HG03378 (cell line): ENCODE results near the gene ATPAF2.
"Not testable (repeated sequence)": the region's sequence is repeated elsewhere in the genome, so short reads cannot be mapped to it uniquely, and the experiment has no call there.

ENCODE experiments used
- ATAC-seq: cut with Tn5 transposase; IDR thresholded peaks from one replicate; pipeline ENCODE4 v1.9.1; 2021; ENCODE audit warnings: mild to moderate bottlenecking, moderate library complexity; ENCODE audit not compliant: unreplicated experiment

Gene ATPAF2

DNA sequence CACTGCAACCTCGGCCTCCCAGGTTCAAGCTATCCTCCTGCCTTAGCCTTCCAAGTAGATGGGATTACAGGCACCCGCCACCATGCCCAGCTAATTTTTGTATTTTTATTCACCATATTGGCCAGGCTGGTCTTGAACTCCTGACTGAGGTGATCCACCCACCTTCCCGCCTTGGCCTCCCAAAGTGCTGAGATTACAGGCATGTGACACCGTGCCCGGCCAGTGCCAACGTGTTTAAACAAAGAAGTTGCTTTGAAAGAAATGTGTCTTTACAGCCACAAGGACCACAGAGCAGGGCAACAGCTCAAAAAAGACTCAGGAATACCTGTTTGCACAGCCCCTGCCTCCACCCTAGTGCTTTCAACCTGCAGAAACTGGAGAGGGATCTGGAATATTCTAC lies 25.0 kb downstream of the ATPAF2 start:
- no peak for ATAC-seq

DNA sequence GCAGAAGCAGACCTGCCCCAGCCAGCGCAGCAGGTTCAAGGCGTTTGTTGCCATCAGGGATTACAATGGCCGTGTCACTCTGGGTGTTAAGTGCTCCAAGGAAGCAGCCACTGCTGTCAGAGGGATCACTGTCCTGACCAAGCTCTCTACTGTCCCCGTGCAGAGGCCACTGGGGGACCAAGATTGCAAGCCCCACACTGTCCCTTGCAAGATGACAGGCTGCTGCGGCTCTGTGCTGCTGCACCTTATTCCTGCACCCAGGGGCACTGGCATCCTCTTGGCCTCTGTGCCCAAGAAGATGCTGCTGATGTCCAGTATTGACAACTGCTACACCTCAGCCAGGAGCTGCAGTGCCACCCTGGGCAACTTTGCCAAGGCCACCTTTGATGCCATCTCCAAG lies 27.7 kb downstream of the ATPAF2 start:
- no peak for ATAC-seq

DNA sequence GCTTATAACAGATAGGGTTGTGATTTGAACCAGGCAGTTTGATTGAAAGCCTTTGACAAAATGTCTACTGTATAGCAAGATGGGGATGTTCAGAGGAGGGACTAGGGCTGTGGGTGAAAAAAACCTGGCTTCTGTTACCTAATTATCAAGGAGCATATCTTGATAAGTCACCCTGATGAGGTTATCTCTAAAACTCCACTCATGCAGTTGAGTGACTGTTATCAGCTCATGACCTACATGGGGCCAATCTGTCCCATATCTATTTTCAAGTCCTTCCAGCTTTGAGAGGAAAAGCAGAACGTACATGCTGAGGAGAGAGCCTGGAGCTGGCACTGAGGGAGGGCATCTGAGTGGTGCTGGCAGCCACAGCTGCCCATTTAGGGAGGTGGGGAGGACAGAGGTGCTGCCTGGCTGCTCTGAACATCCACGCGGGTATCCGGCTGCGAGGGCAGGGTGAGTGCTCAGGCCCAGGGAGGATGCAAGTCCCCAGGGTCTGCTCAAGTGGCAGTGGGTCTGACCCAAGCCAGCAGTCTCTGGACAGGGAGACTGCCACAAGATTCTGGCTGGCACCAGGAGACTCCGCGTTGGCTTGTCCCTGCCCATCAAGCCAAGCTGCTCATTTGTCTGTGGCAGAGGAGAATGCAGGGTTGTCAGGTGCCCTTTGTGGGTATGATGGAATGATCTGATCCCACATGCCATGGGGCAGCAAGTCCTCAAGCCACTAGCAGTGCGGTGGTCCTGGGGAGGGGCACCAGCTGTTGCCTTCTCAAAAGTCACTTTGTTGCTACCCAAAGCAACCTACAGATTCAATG lies 29.2 kb downstream of the ATPAF2 start:
- ATAC-seq = no peak

DNA sequence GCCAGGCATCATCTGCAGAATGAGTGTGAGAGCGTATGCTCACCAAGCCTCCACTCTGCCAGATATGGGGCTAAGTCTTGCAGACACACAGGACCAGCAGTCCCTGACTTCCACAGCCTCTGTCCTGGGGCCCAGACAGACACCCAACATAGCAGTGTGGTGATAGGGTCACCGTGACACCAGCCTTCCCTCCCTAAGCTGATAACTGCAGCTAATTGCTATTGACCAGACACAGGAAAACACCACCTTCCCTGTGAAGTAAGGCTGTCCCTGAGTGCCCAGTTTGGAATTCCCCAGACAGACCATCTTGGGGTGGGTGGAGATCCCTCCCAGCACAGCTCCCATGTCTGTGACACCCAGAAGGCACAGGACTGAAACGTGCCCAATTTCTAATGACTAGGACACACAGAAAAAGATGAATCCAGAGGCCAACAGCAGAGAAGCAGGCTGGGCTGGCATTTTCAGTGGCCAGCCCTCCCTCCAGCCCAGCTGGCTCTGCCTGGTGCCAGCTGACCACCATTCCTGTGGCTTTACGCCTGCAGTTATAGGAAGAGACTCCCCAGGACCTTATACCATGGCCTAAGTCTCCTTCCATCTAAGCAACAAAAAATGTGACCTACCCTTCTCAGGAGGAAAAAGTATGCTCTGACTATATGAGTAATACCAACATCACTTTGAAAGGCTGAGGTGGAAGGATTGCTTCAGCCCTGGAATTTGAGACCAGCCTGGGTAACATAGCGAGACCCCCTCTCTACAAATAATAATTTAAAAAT lies 30.3 kb downstream of the ATPAF2 start:
- ATAC-seq = no peak

DNA sequence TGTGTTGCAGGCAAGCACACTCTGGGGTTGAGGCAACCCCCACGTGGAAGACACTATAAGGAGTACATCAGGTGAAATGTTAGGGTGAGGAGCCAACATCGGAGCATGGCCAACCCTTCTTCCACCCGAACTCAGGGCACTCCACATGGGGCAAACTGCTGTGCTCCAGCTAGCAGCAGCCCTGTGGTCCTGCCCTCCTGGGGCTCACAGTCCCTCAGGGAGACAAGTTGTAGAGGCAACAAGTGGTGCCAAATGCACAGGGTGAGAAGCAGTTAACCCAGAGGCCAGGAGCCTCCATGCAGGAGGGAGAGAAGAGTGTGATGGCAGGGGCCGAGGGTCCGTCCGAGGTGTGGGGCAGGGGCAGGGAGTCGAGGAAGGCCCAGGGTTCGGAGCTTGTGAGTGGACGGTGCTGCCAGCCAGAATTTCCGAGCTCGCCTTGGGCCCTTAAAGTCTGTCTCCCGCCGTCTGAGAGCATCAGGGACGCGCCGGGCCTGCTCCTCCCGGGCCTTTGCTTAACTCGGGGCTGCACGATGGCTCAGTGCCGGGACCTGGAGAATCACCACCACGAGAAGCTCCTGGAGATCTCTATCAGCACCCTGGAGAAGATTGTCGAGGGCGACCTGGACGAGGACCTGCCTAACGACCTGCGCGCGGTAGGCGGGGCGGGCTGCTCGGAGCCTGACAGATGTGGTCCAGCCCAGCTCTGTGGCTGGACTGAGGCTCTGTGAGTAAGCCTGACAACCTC lies 32.3 kb downstream of the ATPAF2 start:
- ATAC-seq = no peak

DNA sequence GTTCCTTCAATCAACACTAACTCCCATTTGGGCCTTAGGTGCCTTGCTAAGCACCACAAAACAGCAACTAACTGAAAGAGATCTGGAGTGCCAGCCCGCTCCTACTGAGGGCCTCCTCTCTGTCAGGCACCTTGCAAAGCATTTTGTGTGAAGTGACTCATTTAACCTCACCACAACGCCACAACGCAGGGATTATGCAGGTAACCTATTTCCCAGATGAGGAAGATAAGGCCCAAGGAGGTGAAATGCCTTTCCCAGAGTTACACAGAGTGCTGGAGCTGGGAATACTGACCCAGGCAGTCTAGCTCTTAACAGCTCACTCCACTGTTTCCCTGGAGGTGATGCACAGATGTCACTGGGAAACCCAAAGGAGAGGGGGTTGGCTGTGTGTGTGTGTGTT lies 33.5 kb downstream of the ATPAF2 start:
- ATAC-seq = no peak

DNA sequence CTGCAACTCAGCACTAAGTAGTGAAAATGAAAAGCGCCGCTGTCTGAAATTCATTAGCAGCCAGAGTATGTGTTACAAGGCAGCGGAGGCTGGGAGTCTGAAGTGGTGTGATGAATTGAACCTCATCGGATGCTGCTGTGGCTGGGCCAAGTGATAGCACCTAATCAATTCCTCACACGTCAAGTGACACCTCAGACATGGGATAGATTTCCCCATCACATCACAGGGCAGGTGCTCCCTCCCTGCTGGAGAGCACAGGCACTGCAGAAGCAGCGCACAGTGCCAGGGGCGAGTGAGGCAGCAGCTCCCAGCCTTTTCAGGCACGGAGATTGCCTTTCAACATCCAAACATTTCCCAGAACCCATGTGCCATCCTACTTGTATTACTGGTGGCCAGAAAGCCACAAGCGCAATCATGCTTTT lies 34.1 kb downstream of the ATPAF2 start:
- no peak for ATAC-seq

DNA sequence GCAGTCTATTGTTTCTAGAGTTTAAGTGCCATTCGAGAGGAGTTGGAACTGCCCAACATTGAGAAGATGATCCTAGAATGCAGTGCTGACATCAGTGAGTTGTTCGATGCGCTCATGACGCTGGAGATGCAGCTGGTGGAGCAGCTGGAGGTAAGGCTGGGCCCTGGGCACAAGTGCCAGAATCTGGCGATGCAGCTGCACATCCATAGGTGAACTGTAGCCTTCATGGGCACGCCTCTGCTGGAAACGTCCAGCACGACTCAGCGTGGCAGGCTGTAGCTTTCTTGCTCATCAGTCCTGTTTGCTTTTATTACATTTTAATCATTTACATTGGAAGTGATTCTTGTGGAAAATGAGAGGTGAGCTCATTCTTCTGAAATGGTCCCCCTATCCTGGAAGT lies 34.6 kb downstream of the ATPAF2 start:
- ATAC-seq = no peak

DNA sequence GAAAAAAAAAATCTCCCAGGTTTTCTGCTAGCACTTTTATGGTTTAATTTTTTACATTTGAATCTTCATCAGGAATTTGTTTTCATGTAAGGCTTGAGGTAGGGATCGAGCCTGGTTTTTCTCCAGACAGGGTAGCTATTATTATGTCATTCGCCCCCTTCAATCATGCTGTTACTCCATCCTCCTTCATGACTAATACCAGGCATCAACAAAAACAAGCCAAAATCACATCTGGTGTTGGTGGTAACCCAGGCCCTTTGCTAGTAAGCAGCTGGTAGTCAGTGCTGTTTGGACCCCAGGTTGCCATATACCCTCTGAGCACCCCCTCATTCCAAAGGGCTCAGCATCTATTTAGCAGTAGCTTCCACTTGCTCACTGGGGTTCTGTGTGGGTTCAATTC lies 36.8 kb downstream of the ATPAF2 start:
- no peak for ATAC-seq

DNA sequence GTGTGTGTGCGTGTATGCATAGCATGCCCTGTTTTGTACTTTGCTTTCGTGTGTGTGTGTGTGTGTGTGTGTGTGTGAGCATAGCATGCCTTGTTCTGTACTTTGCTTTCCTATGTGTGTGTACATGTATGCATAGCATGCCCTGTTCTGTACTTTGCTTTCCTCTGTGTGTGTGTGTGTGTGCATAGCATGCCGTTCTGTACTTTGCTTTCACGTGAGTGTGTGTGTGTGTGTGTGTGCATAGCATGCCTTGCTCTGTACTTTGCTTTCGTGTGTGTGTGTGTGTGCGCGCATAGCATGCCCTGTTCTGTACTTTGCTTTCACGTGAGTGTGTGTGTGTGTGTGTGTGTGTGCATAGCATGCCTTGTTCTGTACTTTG lies 38.9 kb downstream of the ATPAF2 start:
- ATAC-seq = no peak

DNA sequence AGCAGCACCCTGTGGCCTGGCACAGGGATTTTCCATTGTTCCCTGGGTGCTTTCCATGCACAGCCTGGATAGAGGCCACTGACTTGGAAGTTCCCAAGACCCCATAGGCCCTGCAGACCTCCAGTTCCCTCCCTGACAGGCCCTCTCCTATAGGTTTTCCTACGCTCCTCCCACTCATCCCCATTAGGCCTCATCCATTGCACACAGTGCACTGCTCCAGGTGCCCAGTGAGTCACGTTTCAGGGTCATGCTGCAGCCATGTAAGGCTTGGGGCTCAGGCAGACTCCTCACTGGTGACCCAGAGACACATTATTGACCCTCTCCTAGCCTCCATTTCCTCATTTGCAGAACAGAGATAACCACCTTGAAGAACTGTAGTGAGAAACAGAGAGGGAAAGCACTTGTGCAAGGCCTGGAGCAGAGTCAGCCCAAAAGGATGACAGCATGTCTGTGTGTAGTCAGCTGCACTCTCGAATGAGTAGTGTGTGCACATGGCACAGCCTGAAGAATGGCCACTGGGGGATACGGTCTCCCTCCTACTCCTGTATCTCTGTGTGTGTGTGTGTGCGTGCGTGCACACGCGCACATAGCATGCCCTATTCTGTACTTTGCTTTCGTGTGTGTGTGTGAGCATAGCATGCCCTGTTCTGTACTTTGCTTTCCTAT lies 39.5 kb downstream of the ATPAF2 start:
- ATAC-seq = no peak

DNA sequence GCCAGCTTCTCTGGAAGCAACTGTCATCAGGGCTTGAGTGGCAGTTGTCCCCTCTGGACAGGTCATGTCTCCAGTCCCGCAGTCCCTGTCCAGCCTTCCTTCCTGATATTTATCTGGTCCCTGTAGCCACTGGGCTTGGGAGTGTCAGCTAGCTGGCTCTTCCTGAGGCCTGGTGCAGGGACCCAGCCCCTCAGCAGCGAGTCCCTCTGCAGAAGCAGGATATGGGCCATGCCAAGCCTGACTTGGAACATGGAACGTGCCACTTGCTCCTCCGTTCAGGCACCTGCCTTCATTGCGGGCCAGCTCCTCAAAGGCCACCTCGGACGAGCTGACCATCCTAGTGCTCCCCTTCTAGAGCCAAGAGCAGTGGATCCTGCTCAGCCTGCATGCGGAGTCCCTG lies 40.0 kb downstream of the ATPAF2 start:
- no peak for ATAC-seq

DNA sequence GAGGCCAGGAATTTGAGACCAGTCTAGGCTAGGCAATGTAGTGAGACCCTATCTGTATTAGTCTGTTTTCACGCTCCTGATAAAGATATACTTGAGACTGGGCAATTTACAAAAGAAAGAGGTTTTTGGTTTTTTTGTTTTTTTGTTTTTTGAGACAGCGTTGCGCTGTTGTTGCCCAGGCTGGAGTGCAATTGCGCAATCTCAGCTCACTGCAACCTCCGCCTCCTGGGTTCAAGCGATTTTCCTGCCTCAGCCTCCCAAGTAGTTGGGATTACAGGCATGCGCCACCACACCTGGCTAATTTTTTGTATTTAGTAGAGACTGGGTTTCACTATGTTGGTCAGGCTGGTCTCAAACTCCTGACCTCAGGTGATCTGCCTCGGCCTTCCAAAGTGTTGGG lies 43.1 kb downstream of the ATPAF2 start:
- not testable (repeated sequence) for ATAC-seq

DNA sequence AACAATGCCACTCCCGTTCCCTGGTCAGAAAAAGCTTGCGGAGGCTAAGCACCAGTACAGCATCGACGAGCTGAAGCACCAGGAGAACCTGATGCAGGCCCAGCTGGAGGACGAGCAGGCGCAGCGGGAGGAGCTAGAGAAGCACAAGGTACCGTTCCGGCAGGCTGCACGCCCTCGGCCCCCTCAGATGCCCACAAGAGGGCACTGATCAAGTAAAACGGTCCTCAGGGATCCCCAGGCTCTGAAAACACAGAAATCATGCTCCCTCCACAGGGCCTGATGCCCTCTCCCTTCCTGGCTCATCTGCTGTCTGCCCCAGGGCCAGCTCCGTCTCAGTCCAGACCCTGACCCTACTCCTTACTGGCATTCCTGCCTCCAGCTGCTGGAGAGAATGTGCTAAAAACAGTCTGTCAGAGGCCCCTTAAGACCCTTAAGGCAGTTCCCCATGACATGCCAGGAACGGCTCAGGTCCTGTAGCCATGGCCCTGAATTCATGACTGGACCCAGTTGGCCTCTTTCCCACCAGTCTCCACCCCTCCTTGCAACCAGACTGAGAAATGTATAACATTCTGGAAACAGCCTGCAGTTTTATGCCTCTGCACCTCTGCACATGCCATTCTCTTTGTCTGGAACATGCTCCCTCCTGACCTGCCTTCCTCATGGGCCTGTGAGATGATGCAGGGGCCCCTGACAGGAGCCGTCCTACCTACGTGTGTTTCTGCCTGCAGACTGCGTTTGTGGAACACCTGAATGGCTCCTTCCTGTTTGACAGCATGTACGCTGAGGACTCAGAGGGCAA lies 44.5 kb downstream of the ATPAF2 start:
- ATAC-seq = no peak

DNA sequence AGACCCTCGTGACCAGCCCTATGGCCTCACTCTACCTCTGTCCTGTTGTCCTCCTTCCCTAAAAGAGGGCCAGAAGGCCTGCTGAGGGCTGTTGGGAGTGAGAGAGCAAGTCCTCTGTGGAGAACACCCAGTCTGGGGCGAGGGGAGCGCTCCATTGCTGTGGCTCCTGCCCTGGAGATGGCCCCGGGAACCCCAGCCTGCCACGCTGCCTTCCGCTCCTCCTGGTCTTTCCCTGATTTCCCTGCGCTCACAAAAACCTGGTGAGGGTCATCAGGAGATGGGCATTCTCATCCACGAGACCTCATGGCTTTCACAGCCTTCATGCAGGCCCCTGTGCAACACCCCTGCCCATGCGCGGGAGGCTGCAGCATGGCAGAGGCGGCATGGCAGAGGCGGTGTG lies 45.1 kb downstream of the ATPAF2 start:
- ATAC-seq = no peak

DNA sequence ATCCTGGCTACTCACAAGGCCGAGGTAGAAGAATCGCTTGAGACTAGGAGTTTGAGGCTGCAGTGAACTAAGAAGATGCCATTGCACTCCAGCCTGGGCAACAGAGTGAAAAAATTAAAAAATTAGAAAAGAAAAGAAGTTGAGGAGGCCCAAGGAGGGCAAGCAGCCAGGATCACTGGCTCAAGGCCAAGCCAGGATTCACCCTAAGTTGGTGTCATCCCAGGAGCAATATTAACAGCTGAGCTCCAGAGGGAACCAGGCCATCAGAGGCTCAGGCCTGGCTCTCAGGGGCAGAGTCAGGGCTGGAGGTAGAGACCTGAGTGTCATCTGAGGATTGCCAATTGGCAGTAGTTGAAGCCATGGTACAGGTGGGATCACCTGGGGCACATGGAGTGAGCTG lies 45.6 kb downstream of the ATPAF2 start:
- no peak for ATAC-seq

DNA sequence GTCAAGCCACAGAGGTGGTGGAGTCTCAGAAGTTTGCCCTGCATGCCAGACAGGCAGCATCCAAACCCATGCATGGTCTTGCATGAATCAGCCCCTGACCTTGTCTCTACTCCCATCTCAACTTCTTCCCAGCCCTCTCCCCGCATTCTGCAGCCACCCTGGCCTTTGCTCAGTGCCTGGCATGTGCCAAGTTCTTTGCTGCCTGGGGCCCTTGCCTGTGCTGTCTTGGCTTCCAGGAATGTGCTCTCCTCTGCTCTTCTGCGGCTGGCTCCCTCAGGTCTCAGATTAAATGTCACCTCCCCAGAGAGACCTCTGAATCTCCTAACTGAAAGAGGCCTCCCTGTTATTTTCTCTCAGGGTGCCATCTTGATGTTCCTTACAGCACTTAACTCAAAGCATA lies 48.7 kb downstream of the ATPAF2 start:
- no peak for ATAC-seq

DNA sequence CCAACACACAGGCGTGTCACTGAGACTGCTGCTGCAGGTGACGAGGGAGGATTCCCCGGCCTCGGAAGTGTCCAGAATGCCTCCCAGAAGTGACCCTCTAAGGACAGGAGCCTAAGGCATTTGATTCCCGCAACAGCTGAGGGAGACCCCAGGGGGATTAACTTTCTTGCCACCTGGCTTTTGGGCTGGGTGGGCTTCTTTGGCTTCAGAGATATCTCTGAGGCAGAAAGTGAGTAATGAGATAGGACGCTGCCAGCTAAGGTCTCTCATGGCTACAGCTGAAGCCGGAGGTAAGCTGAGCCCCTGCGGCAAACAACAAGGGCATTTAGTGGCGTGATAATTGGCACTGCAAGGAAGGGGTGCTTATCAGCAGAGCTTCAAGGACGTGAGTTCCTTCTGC lies 49.4 kb downstream of the ATPAF2 start:
- no peak for ATAC-seq

DNA sequence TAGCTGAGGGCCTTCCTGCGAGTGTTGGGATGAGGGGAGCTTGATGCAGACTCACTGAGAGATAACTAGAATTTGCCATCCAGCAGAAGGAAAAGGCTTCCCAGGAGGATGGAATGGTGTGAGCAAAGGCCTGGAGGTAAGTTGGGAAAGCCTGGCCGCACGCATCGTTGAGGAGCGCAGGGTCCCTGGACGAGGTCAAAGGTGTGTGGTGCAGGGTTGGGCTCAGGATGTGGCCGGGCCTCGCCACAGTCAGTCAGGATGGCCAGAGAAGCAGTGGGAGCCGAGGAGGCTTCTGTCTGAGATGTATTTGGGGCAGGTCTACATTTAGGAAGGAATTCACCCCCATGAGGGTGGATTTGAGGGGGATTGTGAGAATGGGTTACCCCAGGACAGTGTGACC lies 49.9 kb downstream of the ATPAF2 start:
- no peak for ATAC-seq

DNA sequence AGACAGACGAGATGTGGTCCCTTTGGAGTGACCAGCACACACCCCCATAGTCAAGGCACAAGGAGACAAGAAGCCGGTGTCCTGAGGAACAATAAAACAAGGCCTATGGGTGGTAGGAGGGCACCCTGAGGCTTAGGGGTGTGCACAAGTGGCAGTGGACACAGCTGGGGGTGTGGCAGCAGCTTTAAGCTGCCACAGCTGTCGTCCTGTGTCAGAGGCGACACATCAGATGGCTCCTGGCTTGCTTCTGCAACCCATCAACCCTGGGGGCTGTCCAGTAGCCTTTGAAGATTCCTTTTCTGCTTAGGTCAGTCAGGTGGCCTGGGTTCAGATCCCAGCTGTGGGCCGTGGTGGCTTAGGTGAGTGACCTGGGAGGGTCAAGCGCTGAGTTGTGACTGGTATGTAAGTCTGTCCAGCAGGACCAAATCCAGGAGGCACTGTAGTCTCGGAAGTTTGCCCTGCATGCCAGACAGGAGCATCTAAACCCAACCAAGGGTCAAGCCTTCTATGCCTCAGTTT lies 50.5 kb downstream of the ATPAF2 start:
- no peak for ATAC-seq
